Hepatocyte (in vitro differentiated cells): ENCODE data around the gene C20orf96. TPM values are rescaled to one million over a fixed set of nuclear protein-coding genes. Genes with fewer than 3 reads are reported as not detected.

Experiments
- DNase-seq: peaks from one replicate; pipeline ENCODE4 v3.0.0-alpha.2; 2016; ENCODE audit warnings: low spot score
- H2AFZ ChIP-seq: fragments of 200-600 bp; sonication (generic); 2 replicates; pipeline ENCODE4 v1.6.0; 2016; ENCODE audit warnings: antibody characterized with exemption, mild to moderate bottlenecking
- H3K27ac ChIP-seq: fragments of 200-600 bp; sonication (generic); 2 replicates; pipeline ENCODE4 v1.5.1; 2016; ENCODE audit warnings: mild to moderate bottlenecking
- H3K27me3 ChIP-seq: fragments of 200-600 bp; sonication (generic); 2 replicates; pipeline ENCODE4 v1.6.1; 2016
- H3K36me3 ChIP-seq: fragments of 200-600 bp; sonication (generic); replicated peaks from 2 replicates; pipeline ENCODE4 v1.5.1; 2016; ENCODE audit warnings: low read depth; ENCODE audit not compliant: insufficient read depth
- H3K4me1 ChIP-seq: fragments of 200-600 bp; sonication (generic); 2 replicates; pipeline ENCODE4 v1.5.1; 2016; ENCODE audit warnings: mild to moderate bottlenecking, moderate library complexity; ENCODE audit not compliant: insufficient read depth
- H3K4me2 ChIP-seq: fragments of 200-600 bp; sonication (generic); 2 replicates; pipeline ENCODE4 v1.6.0; 2016
- H3K4me3 ChIP-seq: fragments of 200-600 bp; sonication (generic); 2 replicates; pipeline ENCODE4 v1.5.1; 2016; ENCODE audit warnings: mild to moderate bottlenecking
- H3K79me2 ChIP-seq: fragments of 200-600 bp; sonication (generic); 2 replicates; pipeline ENCODE4 v1.6.0; 2017; ENCODE audit warnings: mild to moderate bottlenecking
- H3K9me2 ChIP-seq: fragments of 200-600 bp; sonication (generic); replicated peaks from 2 replicates; pipeline ENCODE4 v1.6.0; 2017; ENCODE audit warnings: mild to moderate bottlenecking; ENCODE audit not compliant: insufficient read depth
- H3K9me3 ChIP-seq: fragments of 200-600 bp; sonication (generic); 2 replicates; pipeline ENCODE4 v1.5.1; 2016; ENCODE audit warnings: low read depth, mild to moderate bottlenecking
- H4K20me1 ChIP-seq: fragments of 200-600 bp; sonication (generic); 2 replicates; pipeline ENCODE4 v1.6.0; 2016; ENCODE audit warnings: mild to moderate bottlenecking; ENCODE audit not compliant: insufficient read depth, poor library complexity, severe bottlenecking
- CTCF ChIP-seq: fragments of 200-600 bp; sonication (generic); IDR thresholded peaks from 2 replicates; pipeline ENCODE4 v1.5.1; 2016; ENCODE audit warnings: antibody characterized with exemption, mild to moderate bottlenecking; ENCODE audit not compliant: poor library complexity
- EZH2 ChIP-seq: fragments of 200-600 bp; sonication (generic); IDR thresholded peaks from 2 replicates; pipeline ENCODE4 v1.6.1; 2016; ENCODE audit warnings: antibody characterized with exemption, mild to moderate bottlenecking, borderline replicate concordance
- EZH2phosphoT487 ChIP-seq: fragments of 200-600 bp; sonication (generic); IDR thresholded peaks from one replicate; pipeline ENCODE4 v1.6.1; 2018; ENCODE audit warnings: antibody characterized with exemption, mild to moderate bottlenecking, low read depth, moderate library complexity; ENCODE audit not compliant: unreplicated experiment, severe bottlenecking
- WGBS: methylation state at CpG from one replicate; pipeline ENCODE4 v1.1.6; 2016; ENCODE audit warnings: low lambda C conversion rate; ENCODE audit errors: missing lambda C conversion rate; 5-methylcytosine and 5-hydroxymethylcytosine counted together
- polyA plus RNA-seq: library from polyadenylated mRNA; unstranded; fragments of >200 nt; fragmentation: Nextera tagmentation; extraction: Ambion mirVana; gene quantifications from 2 replicates; pipeline ENCODE4 v1.2.1, GENCODE V29; 2016
- total RNA-seq: library from RNA; depleted of rRNA; stranded (reverse); fragments of >200 nt; gene quantifications from 2 replicates; pipeline ENCODE4 v1.2.3, GENCODE V29; 2014

Gene C20orf96
- total and polyA plus RNA-seq, 2 experiments from 2014 or later = 3.5 to 10.6 TPM

GRCh38 chr20:327186-328026, 36.9 kb upstream of the C20orf96 start:
- Histone ChIP-seq H3K4me2 (peak overlapping the region; percentile 97), H3K79me2 (peaks cover 32% of the 10 kb centered on the region), H3K9me3 (no peaks in the 10 kb centered on the region), H3K9me2 (no peaks in the 10 kb centered on the region), H3K4me1 (peaks cover 5% of the 10 kb centered on the region), H2AFZ (no peak overlapping the region), H3K27me3 (no peaks in the 10 kb centered on the region), H3K27ac (peak overlapping the region; percentile 79), H3K36me3 (no peaks in the 10 kb centered on the region), H3K4me3 (peak overlapping the region; percentile 61), H4K20me1 (peaks cover 35% of the 10 kb centered on the region)
- DNase-seq = peak; percentile 96
- TF ChIP-seq CTCF (no peak), EZH2phosphoT487 (no peak), EZH2 (no peak)
- 3% methylated on average over 26 of the region's 47 CpGs for WGBS

GRCh38 chr20:326645-327185, 36.2 kb upstream of the C20orf96 start:
- peak; percentile 10 for TF ChIP-seq CTCF
- TF ChIP-seq EZH2 = no peak
- no peak for TF ChIP-seq EZH2phosphoT487
- Histone ChIP-seq H3K4me2 (peak overlapping the region; percentile 97), H3K4me1 (peaks cover 5% of the 10 kb centered on the region), H3K4me3 (peak overlapping the region; percentile 61), H4K20me1 (peaks cover 35% of the 10 kb centered on the region), H3K9me3 (no peaks in the 10 kb centered on the region), H3K79me2 (peaks cover 32% of the 10 kb centered on the region), H2AFZ (peak overlapping the region; percentile 49), H3K27me3 (no peaks in the 10 kb centered on the region), H3K27ac (peak overlapping the region; percentile 97), H3K36me3 (no peaks in the 10 kb centered on the region), H3K9me2 (no peaks in the 10 kb centered on the region)
- under 1% methylated on average over 29 of the region's 38 CpGs for whole genome bisulfite sequencing
- DNase-seq = peak; percentile 62

GRCh38 chr20:325889-326644, 35.5 kb upstream of the C20orf96 start:
- no peak for TF ChIP-seq EZH2phosphoT487
- no peak for TF ChIP-seq CTCF
- no peak for TF ChIP-seq EZH2
- 1% methylated on average over 48 of the region's 103 CpGs for WGBS
- DNase-seq = peak; percentile 85
- peaks cover 31% of the 10 kb centered on the region for H3K79me2 ChIP-seq
- H3K36me3 ChIP-seq = no peaks in the 10 kb centered on the region
- peak overlapping the region; percentile 97 for H3K27ac ChIP-seq
- H3K9me3 ChIP-seq = no peaks in the 10 kb centered on the region
- peak overlapping the region; percentile 97 for H3K4me2 ChIP-seq
- peaks cover 5% of the 10 kb centered on the region for H3K4me1 ChIP-seq
- no peaks in the 10 kb centered on the region for H3K9me2 ChIP-seq
- H3K27me3 ChIP-seq = no peaks in the 10 kb centered on the region
- peaks cover 34% of the 10 kb centered on the region for H4K20me1 ChIP-seq
- peak overlapping the region; percentile 49 for H2AFZ ChIP-seq
- H3K4me3 ChIP-seq = peak overlapping the region; percentile 51
